Activated naive CD4-positive, alpha-beta T cell treated with anti-CD3 and anti-CD28 coated beads, Interleukin-2, amount 10 ng/mL, durations not matched to agents 7 days and 5 days (primary cell): Measurements from ENCODE around the gene VAPB.

ENCODE experiments used
- CTCF ChIA-PET: fragments of 350-600 bp; sonication (Branson Sonifier 250); formaldehyde crosslinking; loops from one replicate; lab custom pipeline; 2021; ENCODE audit warnings: antibody characterized with exemption; lab: Charles Lee
- DNase-seq: peaks from one replicate; pipeline ENCODE4 v3.0.0-alpha.2; 2020
- H3K27ac Mint-ChIP-seq: one replicate; pipeline ENCODE4 v1.8.0; 2021; ENCODE audit warnings: mild to moderate bottlenecking, moderate library complexity, mixed read lengths
- H3K27me3 Mint-ChIP-seq: one replicate; pipeline ENCODE4 v1.8.0; 2021; ENCODE audit warnings: mild to moderate bottlenecking, mixed read lengths
- H3K36me3 Mint-ChIP-seq: one replicate; pipeline ENCODE4 v1.8.0; 2021; ENCODE audit warnings: mixed read lengths
- H3K4me1 Mint-ChIP-seq: one replicate; pipeline ENCODE4 v1.8.0; 2021; ENCODE audit warnings: mixed read lengths
- H3K4me3 Mint-ChIP-seq: one replicate; pipeline ENCODE4 v1.8.0; 2021; ENCODE audit warnings: mild to moderate bottlenecking, moderate library complexity, mixed read lengths
- H3K9me3 Mint-ChIP-seq: one replicate; pipeline ENCODE4 v1.8.0; 2021; ENCODE audit warnings: mixed read lengths

Gene VAPB

GRCh38 chr20:58429303-58429702 is 40.3 kb downstream of the VAPB start:
- DNase-seq: no peak
- CTCF ChIA-PET: no interaction called here
- Mint-ChIP-seq H3K27ac (no peak overlapping the region), H3K4me3 (no peak overlapping the region), H3K36me3 (peaks cover 36% of the 10 kb centered on the region), H3K9me3 (peaks cover 3% of the 10 kb centered on the region), H3K27me3 (no peaks in the 10 kb centered on the region), H3K4me1 (peaks cover 17% of the 10 kb centered on the region)

GRCh38 chr20:58431134-58431533 is 42.1 kb downstream of the VAPB start:
- peaks cover 3% of the 10 kb centered on the region for H3K9me3 Mint-ChIP-seq
- CTCF ChIA-PET: no interaction called here
- peaks cover 19% of the 10 kb centered on the region for H3K4me1 Mint-ChIP-seq
- H3K27ac Mint-ChIP-seq: no peak overlapping the region
- no peak overlapping the region for H3K4me3 Mint-ChIP-seq
- no peak for DNase-seq
- H3K27me3 Mint-ChIP-seq: no peaks in the 10 kb centered on the region
- peaks cover 37% of the 10 kb centered on the region for H3K36me3 Mint-ChIP-seq

- H3K27ac Mint-ChIP-seq: no peak overlapping the region
These were observed 43.3 kb downstream of the VAPB start for GRCh38 chr20:58432186-58432954.

GRCh38 chr20:58433029-58433647 is 44.1 kb downstream of the VAPB start:
- DNase-seq: no peak
- Mint-ChIP-seq H3K4me3 (no peak overlapping the region), H3K27ac (peak overlapping the region; percentile 39), H3K4me1 (peaks cover 22% of the 10 kb centered on the region), H3K27me3 (no peaks in the 10 kb centered on the region), H3K9me3 (peaks cover 3% of the 10 kb centered on the region), H3K36me3 (peaks cover 44% of the 10 kb centered on the region)
- CTCF ChIA-PET: interaction anchor here (1.1 kb wide), 2 partner anchors 10 to 15 kb away, joined by 4 read pairs; no protein-coding TSS in a partner anchor

More at GRCh38 chr20:58432186-58432954, 43.3 kb downstream of the VAPB start:
- no peak overlapping the region for H3K4me3 Mint-ChIP-seq
- peaks cover 38% of the 10 kb centered on the region for H3K36me3 Mint-ChIP-seq
- peaks cover 3% of the 10 kb centered on the region for H3K9me3 Mint-ChIP-seq
- H3K4me1 Mint-ChIP-seq: peaks cover 19% of the 10 kb centered on the region
- no peaks in the 10 kb centered on the region for H3K27me3 Mint-ChIP-seq
- CTCF ChIA-PET: interaction anchor here (0.6 to 1.1 kb wide), 2 partner anchors 9 to 198 kb away, joined by 4 read pairs; no protein-coding TSS in a partner anchor
- DNase-seq: no peak

- no peak for DNase-seq
- Mint-ChIP-seq H3K9me3 (peaks cover under 1% of the 10 kb centered on the region), H3K4me1 (peaks cover 25% of the 10 kb centered on the region), H3K4me3 (no peak overlapping the region), H3K27ac (no peak overlapping the region), H3K36me3 (peaks cover 45% of the 10 kb centered on the region), H3K27me3 (no peaks in the 10 kb centered on the region)
- CTCF ChIA-PET: interaction anchor here (1.1 kb wide), 1 partner anchor 14 kb away, joined by 4 read pairs; no protein-coding TSS in a partner anchor
These were observed 44.7 kb downstream of the VAPB start for GRCh38 chr20:58433759-58434158.

GRCh38 chr20:58434326-58434725 is 45.3 kb downstream of the VAPB start:
- H3K27ac Mint-ChIP-seq: no peak overlapping the region
- peaks cover 43% of the 10 kb centered on the region for H3K36me3 Mint-ChIP-seq
- no peak for DNase-seq
- peaks cover 25% of the 10 kb centered on the region for H3K4me1 Mint-ChIP-seq
- no peaks in the 10 kb centered on the region for H3K27me3 Mint-ChIP-seq
- H3K4me3 Mint-ChIP-seq: no peak overlapping the region
- no peaks in the 10 kb centered on the region for H3K9me3 Mint-ChIP-seq
- CTCF ChIA-PET: interaction anchor here (1.1 kb wide), 1 partner anchor 14 kb away, joined by 4 read pairs; no protein-coding TSS in a partner anchor

- no peaks in the 10 kb centered on the region for H3K9me3 Mint-ChIP-seq
- no peaks in the 10 kb centered on the region for H3K27me3 Mint-ChIP-seq
- H3K4me1 Mint-ChIP-seq: peaks cover 25% of the 10 kb centered on the region
- DNase-seq: no peak
- H3K36me3 Mint-ChIP-seq: peaks cover 40% of the 10 kb centered on the region
- CTCF ChIA-PET: no interaction called here
- no peak overlapping the region for H3K27ac Mint-ChIP-seq
- no peak overlapping the region for H3K4me3 Mint-ChIP-seq
These were observed 46.2 kb downstream of the VAPB start for GRCh38 chr20:58435237-58435636.

GRCh38 chr20:58436868-58437645 is 48.0 kb downstream of the VAPB start:
- H3K27me3 Mint-ChIP-seq: no peaks in the 10 kb centered on the region
- no peaks in the 10 kb centered on the region for H3K9me3 Mint-ChIP-seq
- H3K27ac Mint-ChIP-seq: no peak overlapping the region
- peaks cover 33% of the 10 kb centered on the region for H3K36me3 Mint-ChIP-seq
- DNase-seq: no peak
- H3K4me1 Mint-ChIP-seq: peaks cover 22% of the 10 kb centered on the region
- CTCF ChIA-PET: no interaction called here
- no peak overlapping the region for H3K4me3 Mint-ChIP-seq

- Mint-ChIP-seq H3K27ac (no peak overlapping the region), H3K27me3 (no peaks in the 10 kb centered on the region), H3K9me3 (no peaks in the 10 kb centered on the region), H3K4me3 (no peak overlapping the region), H3K4me1 (peaks cover 8% of the 10 kb centered on the region), H3K36me3 (peaks cover 36% of the 10 kb centered on the region)
- CTCF ChIA-PET: interaction anchor here (1.0 kb wide), 1 partner anchor 206 kb away, joined by 3 read pairs; no protein-coding TSS in a partner anchor
- no peak for DNase-seq
These were observed 50.2 kb downstream of the VAPB start for GRCh38 chr20:58438970-58439808.

- CTCF ChIA-PET: no interaction called here
- H3K9me3 Mint-ChIP-seq: no peaks in the 10 kb centered on the region
- peaks cover 6% of the 10 kb centered on the region for H3K4me1 Mint-ChIP-seq
- no peak for DNase-seq
- H3K4me3 Mint-ChIP-seq: no peak overlapping the region
- no peak overlapping the region for H3K27ac Mint-ChIP-seq
- peaks cover 39% of the 10 kb centered on the region for H3K36me3 Mint-ChIP-seq
- no peaks in the 10 kb centered on the region for H3K27me3 Mint-ChIP-seq
These were observed 51.2 kb downstream of the VAPB start for GRCh38 chr20:58440021-58440767.

GRCh38 chr20:58441723-58442122 is 52.7 kb downstream of the VAPB start:
- peaks cover 6% of the 10 kb centered on the region for H3K4me1 Mint-ChIP-seq
- H3K4me3 Mint-ChIP-seq: no peak overlapping the region
- CTCF ChIA-PET: interaction anchor here (0.9 to 1.1 kb wide), 3 partner anchors 8 to 208 kb away, joined by 3 read pairs; no protein-coding TSS in a partner anchor
- H3K9me3 Mint-ChIP-seq: no peaks in the 10 kb centered on the region
- H3K36me3 Mint-ChIP-seq: peaks cover 38% of the 10 kb centered on the region
- no peaks in the 10 kb centered on the region for H3K27me3 Mint-ChIP-seq
- H3K27ac Mint-ChIP-seq: no peak overlapping the region
- no peak for DNase-seq

GRCh38 chr20:58444746-58445255 is 55.8 kb downstream of the VAPB start:
- no peaks in the 10 kb centered on the region for H3K9me3 Mint-ChIP-seq
- no peak overlapping the region for H3K4me3 Mint-ChIP-seq
- CTCF ChIA-PET: interaction anchor here (3.0 kb wide), 1 partner anchor 208 kb away, joined by 11 read pairs; no protein-coding TSS in a partner anchor
- H3K4me1 Mint-ChIP-seq: no peaks in the 10 kb centered on the region
- no peak for DNase-seq
- H3K27me3 Mint-ChIP-seq: no peaks in the 10 kb centered on the region
- peaks cover 30% of the 10 kb centered on the region for H3K36me3 Mint-ChIP-seq
- H3K27ac Mint-ChIP-seq: no peak overlapping the region
